HG03442 (cell line): ENCODE data around the gene HBA1.
"Not testable (repeated sequence)": the region's sequence is repeated elsewhere in the genome, so short reads cannot be mapped to it uniquely, and the experiment has no call there.

Experiments used
- ATAC-seq: cut with Tn5 transposase; IDR thresholded peaks from one replicate; pipeline ENCODE4 v1.9.1; 2021; ENCODE audit warnings: mild to moderate bottlenecking, moderate library complexity; ENCODE audit not compliant: unreplicated experiment

HBA1 gene

DNA sequence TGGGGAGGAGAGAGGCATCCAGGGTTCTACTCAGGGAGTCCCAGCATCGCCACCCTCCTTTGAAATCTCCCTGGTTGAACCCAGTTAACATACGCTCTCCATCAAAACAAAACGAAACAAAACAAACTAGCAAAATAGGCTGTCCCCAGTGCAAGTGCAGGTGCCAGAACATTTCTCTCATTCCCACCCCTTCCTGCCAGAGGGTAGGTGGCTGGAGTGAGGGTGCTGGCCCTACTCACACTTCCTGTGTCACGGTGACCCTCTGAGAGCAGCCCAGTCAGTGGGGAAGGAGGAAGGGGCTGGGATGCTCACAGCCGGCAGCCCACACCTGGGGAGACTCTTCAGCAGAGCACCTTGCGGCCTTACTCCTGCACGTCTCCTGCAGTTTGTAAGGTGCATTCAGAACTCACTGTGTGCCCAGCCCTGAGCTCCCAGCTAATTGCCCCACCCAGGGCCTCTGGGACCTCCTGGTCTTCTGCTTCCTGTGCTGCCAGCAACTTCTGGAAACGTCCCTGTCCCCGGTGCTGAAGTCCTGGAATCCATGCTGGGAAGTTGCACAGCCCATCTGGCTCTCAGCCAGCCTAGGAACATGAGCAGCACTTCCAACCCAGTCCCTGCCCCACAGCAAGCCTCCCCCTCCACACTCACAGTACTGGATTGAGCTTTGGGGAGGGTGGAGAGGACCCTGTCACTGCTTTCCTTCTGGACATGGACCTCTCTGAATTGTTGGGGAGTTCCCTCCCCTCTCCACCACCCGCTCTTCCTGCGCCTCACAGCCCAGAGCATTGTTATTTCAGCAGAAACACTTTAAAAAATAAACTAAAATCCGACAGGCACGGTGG is 2.3 kb upstream of the HBA1 start:
- ATAC-seq, result not testable (repeated sequence)

DNA sequence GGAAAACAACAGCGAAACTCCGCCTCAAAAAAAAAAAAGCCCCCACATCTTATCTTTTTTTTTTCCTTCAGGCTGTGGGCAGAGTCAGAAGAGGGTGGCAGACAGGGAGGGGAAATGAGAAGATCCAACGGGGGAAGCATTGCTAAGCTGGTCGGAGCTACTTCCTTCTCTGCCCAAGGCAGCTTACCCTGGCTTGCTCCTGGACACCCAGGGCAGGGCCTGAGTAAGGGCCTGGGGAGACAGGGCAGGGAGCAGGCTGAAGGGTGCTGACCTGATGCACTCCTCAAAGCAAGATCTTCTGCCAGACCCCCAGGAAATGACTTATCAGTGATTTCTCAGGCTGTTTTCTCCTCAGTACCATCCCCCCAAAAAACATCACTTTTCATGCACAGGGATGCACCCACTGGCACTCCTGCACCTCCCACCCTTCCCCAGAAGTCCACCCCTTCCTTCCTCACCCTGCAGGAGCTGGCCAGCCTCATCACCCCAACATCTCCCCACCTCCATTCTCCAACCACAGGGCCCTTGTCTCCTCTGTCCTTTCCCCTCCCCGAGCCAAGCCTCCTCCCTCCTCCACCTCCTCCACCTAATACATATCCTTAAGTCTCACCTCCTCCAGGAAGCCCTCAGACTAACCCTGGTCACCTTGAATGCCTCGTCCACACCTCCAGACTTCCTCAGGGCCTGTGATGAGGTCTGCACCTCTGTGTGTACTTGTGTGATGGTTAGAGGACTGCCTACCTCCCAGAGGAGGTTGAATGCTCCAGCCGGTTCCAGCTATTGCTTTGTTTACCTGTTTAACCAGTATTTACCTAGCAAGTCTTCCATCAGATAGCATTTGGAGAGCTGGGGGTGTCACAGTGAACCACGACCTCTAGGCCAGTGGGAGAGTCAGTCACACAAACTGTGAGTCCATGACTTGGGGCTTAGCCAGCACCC is 1.2 kb upstream of the HBA1 start:
- ATAC-seq, result no peak

DNA sequence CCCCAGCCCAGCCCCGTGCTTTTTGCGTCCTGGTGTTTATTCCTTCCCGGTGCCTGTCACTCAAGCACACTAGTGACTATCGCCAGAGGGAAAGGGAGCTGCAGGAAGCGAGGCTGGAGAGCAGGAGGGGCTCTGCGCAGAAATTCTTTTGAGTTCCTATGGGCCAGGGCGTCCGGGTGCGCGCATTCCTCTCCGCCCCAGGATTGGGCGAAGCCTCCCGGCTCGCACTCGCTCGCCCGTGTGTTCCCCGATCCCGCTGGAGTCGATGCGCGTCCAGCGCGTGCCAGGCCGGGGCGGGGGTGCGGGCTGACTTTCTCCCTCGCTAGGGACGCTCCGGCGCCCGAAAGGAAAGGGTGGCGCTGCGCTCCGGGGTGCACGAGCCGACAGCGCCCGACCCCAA is 474 bp upstream of the HBA1 start:
- ATAC-seq, result not testable (repeated sequence)

- ATAC-seq, result no peak
These were observed 928 bp downstream of the HBA1 start for GRCh38 chr16:177394-177822.

DNA sequence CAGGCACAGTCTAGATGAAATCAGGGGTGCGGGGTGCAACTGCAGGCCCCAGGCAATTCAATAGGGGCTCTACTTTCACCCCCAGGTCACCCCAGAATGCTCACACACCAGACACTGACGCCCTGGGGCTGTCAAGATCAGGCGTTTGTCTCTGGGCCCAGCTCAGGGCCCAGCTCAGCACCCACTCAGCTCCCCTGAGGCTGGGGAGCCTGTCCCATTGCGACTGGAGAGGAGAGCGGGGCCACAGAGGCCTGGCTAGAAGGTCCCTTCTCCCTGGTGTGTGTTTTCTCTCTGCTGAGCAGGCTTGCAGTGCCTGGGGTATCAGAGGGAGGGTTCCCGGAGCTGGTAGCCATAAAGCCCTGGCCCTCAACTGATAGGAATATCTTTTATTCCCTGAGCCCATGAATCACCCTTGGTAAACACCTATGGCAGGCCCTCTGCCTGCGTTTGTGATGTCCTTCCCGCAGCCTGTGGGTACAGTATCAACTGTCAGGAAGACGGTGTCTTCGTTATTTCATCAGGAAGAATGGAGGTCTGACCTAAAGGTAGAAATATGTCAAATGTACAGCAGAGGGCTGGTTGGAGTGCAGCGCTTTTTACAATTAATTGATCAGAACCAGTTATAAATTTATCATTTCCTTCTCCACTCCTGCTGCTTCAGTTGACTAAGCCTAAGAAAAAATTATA is 1.6 kb downstream of the HBA1 start:
- ATAC-seq, result no peak

DNA sequence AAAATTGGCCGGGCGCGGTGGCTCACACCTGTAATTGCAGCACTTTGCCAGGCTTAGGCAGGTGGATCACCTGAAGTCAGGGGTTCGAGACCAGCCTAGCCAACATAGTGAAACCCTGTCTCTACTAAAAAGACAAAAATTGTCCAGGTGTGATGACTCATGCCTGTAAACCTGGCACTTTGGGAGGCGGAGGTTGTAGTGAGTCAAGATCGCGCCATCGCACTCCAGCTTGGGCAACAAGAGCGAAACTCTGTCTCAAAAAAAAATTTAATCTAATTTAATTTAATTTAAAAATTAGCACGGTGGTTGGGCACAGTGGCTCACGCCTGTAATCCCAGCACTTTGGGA is 2.2 kb downstream of the HBA1 start:
- no peak for ATAC-seq

DNA sequence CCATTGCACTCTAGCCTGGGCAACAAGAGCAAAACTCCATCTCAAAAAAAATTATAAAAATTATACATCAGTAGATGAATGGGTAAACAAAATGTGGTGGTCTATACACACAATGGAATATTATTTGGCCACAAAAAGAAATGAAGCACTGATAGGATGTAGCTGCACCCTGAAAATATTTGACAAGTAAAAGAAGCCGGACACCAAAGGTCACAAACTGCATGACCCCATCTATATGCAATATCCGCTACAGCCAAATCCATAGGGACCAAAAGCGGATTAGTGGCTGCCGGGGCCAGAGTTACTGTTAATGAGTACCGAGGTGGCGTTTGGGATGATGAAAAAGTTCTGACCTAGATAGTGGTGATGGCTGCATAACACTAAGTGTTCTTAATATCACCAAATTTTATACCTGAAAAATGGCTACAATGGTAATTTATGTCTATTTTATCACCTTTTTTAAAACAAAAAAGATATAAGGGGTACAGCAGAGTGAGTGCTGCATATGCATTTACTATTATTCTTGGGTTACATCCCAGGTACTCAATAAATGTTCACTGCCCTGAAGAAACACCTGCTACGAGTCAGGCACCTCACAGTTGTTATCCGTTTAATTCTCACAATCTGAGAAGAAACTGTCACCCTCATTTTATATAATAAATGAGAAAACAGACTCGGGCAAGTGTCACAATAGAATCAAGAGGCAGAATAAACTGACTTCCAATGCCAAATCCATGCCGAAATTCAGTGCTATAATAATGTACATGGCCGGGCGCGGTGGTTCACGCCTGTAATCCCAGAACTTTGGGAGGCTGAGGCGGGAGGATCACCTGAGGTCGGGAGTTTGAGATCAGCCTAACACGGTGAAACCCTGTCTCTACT is 3.0 kb downstream of the HBA1 start:
- ATAC-seq, result no peak

- ATAC-seq, result no peak
These were observed 3.7 kb downstream of the HBA1 start, which contains the start of gene HBQ1 for GRCh38 chr16:180101-180675. Gene HBQ1, plus strand, starts transcription at chr16:180459. Its CDS starts 28 bp downstream, at chr16:180487.

- ATAC-seq, result peak; percentile 50
These were observed 4.4 kb downstream of the HBA1 start for GRCh38 chr16:180681-181564.

DNA sequence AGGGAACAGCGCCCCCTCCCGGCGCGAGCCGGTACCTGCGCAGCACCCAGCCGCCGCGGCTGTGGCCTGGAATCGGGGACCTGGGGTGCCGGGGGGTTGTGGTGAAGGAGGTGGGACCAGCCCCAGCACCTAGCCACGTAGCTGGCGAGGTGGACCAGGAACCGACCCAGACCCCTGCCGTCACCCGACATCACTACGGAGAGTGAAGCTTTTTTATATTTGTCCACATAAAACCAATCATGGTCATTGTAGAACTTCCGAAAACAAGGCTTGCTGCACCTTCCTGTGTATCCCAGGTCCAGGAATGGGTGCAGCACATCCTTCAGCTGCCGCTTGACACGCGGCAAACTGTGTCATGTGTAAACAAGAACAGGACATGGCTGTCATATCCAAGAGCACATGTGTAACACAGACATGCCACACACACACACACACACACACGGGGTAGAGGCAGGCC is 5.1 kb downstream of the HBA1 start:
- ATAC-seq, result no peak

DNA sequence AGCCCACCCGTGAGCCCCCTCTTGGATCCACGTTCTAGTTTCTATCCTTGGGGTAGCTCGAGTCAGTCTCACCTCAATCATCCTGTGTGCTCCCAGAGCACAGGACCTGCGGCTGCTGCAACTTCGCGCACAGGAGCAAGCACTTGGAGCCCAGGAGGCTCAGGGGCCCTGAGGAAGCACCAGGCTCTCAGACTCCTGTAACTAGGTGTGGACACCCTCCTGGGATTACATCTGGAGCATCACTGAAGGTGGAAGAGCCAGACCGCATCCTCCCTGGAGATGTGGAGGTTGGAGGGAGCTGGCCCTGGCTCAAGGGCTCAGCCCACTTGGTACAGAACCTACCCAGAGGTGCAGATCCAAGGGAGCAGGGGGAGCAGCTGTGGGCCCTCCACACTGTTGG is 6.5 kb downstream of the HBA1 start:
- no peak for ATAC-seq

DNA sequence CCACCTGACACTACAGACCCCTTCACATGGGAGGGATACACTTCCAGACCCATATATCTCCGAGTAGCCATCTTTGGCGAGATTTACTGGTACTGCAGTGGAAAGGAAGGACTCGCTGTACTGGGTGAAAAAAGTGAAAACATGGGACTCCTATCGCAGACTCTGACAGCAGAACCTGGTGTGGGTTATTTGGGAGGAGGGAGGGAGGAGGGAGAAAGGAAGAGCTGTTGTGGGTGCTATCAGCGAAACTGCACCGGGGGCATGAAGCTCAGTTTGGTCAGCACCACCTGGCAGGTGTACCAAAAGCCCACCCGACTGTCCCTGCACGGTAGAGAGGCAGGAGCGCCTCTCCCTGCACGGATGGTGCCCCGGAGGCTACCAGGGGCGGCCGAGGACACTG is 8.7 kb downstream of the HBA1 start:
- no peak for ATAC-seq

DNA sequence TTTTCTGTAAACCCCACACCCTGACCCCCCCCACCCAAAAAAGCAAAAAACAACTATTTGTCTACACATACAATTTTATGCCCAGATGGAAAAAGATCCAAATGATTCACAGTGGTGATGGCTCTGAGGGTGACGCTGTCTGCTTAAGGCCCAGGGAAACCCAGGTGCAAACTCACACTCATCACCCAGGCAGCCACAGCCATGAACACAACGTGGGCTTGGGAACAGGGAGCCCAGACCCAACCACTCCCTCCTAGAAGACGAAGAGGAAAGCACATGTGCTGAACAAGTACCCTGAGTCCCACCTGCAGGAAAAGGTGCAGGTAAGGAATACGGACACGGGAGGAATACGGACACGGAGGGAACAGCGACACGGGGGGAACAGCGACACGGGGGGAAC is 9.2 kb downstream of the HBA1 start:
- no peak for ATAC-seq

- no peak for ATAC-seq
These were observed 10.8 kb downstream of the HBA1 start for GRCh38 chr16:187330-187729.

DNA sequence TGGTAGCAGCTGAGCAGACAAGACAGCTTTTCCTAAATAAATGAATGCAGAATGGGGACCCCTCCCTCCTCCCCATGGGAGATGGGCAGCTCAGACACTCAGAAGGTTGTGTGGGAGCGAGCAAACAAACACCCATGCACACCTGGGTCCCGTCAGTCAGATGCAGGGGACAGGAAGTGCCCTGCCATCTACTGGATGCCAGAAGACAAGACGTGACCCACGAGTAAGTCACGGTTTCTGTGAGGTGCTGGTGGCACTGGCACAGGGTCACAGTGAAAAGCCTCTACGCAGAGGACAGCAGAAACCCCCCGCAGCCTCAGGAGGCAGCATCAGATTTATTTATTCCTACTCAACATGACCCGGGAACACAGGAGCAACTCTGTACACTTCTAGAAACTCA is 12.2 kb downstream of the HBA1 start:
- ATAC-seq, result no peak

- no peak for ATAC-seq
These were observed 13.2 kb downstream of the HBA1 start for GRCh38 chr16:189604-190186.

- no peak for ATAC-seq
These were observed 15.4 kb downstream of the HBA1 start for GRCh38 chr16:191831-192230.

- ATAC-seq, result no peak
These were observed 16.2 kb downstream of the HBA1 start for GRCh38 chr16:192686-193085.
